Gastrocnemius medialis (tissue), 4 donors: ENCODE results near the gene NCAPG2. TPM values are rescaled to one million over a fixed set of nuclear protein-coding genes. Genes with fewer than 3 reads are reported as not detected.

Experiments
- ATAC-seq, 2 donors: fragments of 150-250 bp; one replicate each; pipeline ENCODE4 v1.9.1; 2016
- DNase-seq, 2 donors: peaks; one replicate each; pipeline ENCODE4 v3.0.0-alpha.2; 2019
- H3K27ac ChIP-seq, 4 donors: fragments of 200-600 bp; sonication (generic); 1 replicate in 1 of 4; 2 replicates in 3 of 4; pipeline ENCODE4 v1.5.1; 2016 to 2018; ENCODE audit warnings: mild to moderate bottlenecking in 2 of 4, moderate library complexity in 1 of 4
- H3K27me3 ChIP-seq, 3 donors: fragments of 200-600 bp; sonication (generic) in 2 of 3; 1 replicate in 1 of 3; 2 replicates in 2 of 3; pipeline versions ENCODE4 v1.5.1 to v1.6.0; 2016 to 2019; ENCODE audit warnings: mild to moderate bottlenecking in 1 of 3, moderate library complexity in 1 of 3
- H3K36me3 ChIP-seq, 2 donors: fragments of 200-600 bp; sonication (generic) in 1 of 2; one replicate each; pipeline ENCODE4 v1.5.1; 2017 to 2018
- H3K4me1 ChIP-seq, 2 donors: fragments of 200-600 bp; sonication (generic) in 1 of 2; one replicate each; pipeline ENCODE4 v1.5.1; 2016 to 2017; ENCODE audit warnings: mild to moderate bottlenecking in 2 of 2
- H3K4me3 ChIP-seq, 4 donors: fragments of 200-600 bp; sonication (generic) in 3 of 4; 1 replicate in 1 of 4; 2 replicates in 3 of 4; pipeline ENCODE4 v1.5.1; 2016 to 2019; ENCODE audit warnings: mild to moderate bottlenecking in 2 of 4
- H3K9me3 ChIP-seq, 3 donors: fragments of 200-600 bp; sonication (generic) in 2 of 3; 1 replicate in 1 of 3; 2 replicates in 2 of 3; pipeline ENCODE4 v1.5.1; 2016 to 2019
- CTCF ChIP-seq, 5 experiments: fragments of 450-650 bp in 3 of 5; fragments of 200-600 bp in 2 of 5; sonication (generic) in 2 of 5; IDR thresholded peaks in 4 of 5; conservative IDR thresholded peaks in 1 of 5; 1 replicate in 4 of 5; 2 replicates in 1 of 5; pipeline ENCODE4 v1.5.1; 2016 to 2019; ENCODE audit warnings: antibody characterized with exemption in 5 of 5, mild to moderate bottlenecking in 3 of 5, moderate library complexity in 3 of 5
- POLR2A ChIP-seq, 2 donors: fragments of 450-650 bp; IDR thresholded peaks; one replicate each; pipeline ENCODE4 v1.6.1; 2017; ENCODE audit warnings: antibody characterized with exemption in 2 of 2, mild to moderate bottlenecking in 2 of 2, moderate library complexity in 2 of 2
- in situ Hi-C, 4 donors: fragments of 200-750 bp; cut with MboI; loops; one replicate each; pipeline versions ENCODE4 v1.15.0 to v1.8.0; 2017; ENCODE audit warnings: low sequenced_read_pairs in 4 of 4
- intact Hi-C: fragments of 100-400 bp; cut with DNase I; formaldehyde crosslinking; loops from one replicate; pipeline ENCODE4 v1.15.1; 2023; ENCODE audit warnings: low total_unique reads
- total RNA-seq, 4 donors: library from RNA; depleted of rRNA; stranded (reverse); fragments of >200 nt; gene quantifications; one replicate each; pipeline versions ENCODE4 v1.1.0 to v1.2.3, GENCODE V29; 2016

Gene NCAPG2
- total RNA-seq, 4 donors from 2014 or later = 3.0 to 4.5 (median 3.9) TPM

GRCh38 chr7:158733220-158733519 is 28.6 kb upstream of the NCAPG2 start:
- no peak overlapping the region for H3K27ac ChIP-seq
- intact Hi-C loops = no loop called here
- no peak overlapping the region for H3K4me3 ChIP-seq
- DNase-seq (no peak), ATAC-seq (no peak)
- in situ Hi-C loops = no loop called here
- H3K27me3 ChIP-seq = no peaks in the 10 kb centered on the region
- peaks cover 0 to 76% of the 10 kb centered on the region in 2 donors for H3K36me3 ChIP-seq
- H3K4me1 ChIP-seq = no peaks in the 10 kb centered on the region
- TF ChIP-seq CTCF (IDR thresholded peaks at IDR 0.05 in 4 of 5, conservative IDR thresholded peaks at IDR 0.05 in 1 of 5) (no peak), POLR2A (IDR thresholded peaks at IDR 0.05) (no peak)
- no peaks in the 10 kb centered on the region for H3K9me3 ChIP-seq

GRCh38 chr7:158732494-158733219 is 28.1 kb upstream of the NCAPG2 start:
- H3K9me3 ChIP-seq = no peaks in the 10 kb centered on the region
- H3K27me3 ChIP-seq = no peaks in the 10 kb centered on the region
- no peak for TF ChIP-seq CTCF (IDR thresholded peaks at IDR 0.05 in 4 of 5, conservative IDR thresholded peaks at IDR 0.05 in 1 of 5)
- TF ChIP-seq POLR2A (IDR thresholded peaks at IDR 0.05) = no peak
- no peaks in the 10 kb centered on the region for H3K4me1 ChIP-seq
- ATAC-seq (no peak), DNase-seq (no peak)
- no peak overlapping the region for H3K4me3 ChIP-seq
- peaks cover 0 to 72% of the 10 kb centered on the region in 2 donors for H3K36me3 ChIP-seq
- intact Hi-C loops = no loop called here
- H3K27ac ChIP-seq = no peak overlapping the region
- in situ Hi-C loops = no loop called here

GRCh38 chr7:158731761-158732160 is 27.2 kb upstream of the NCAPG2 start:
- in situ Hi-C loops = no loop called here
- Histone ChIP-seq H3K9me3 (no peaks in the 10 kb centered on the region), H3K4me3 (no peak overlapping the region), H3K4me1 (no peaks in the 10 kb centered on the region), H3K27me3 (no peaks in the 10 kb centered on the region), H3K36me3 (peaks cover 0 to 63% of the 10 kb centered on the region in 2 donors), H3K27ac (no peak overlapping the region)
- intact Hi-C loops = no loop called here
- DNase-seq (no peak), ATAC-seq (no peak)
- TF ChIP-seq CTCF (IDR thresholded peaks at IDR 0.05 in 4 of 5, conservative IDR thresholded peaks at IDR 0.05 in 1 of 5) (no peak), POLR2A (IDR thresholded peaks at IDR 0.05) (no peak)

GRCh38 chr7:158730383-158731346 is 26.1 kb upstream of the NCAPG2 start:
- Histone ChIP-seq H3K4me3 (no peak overlapping the region), H3K9me3 (no peaks in the 10 kb centered on the region), H3K4me1 (no peaks in the 10 kb centered on the region), H3K36me3 (peaks cover 0 to 52% of the 10 kb centered on the region in 2 donors), H3K27me3 (no peaks in the 10 kb centered on the region), H3K27ac (no peak overlapping the region)
- DNase-seq = no peak
- ATAC-seq = no peak
- intact Hi-C loops (no loop called here), in situ Hi-C loops (no loop called here)
- TF ChIP-seq CTCF (IDR thresholded peaks at IDR 0.05 in 4 of 5, conservative IDR thresholded peaks at IDR 0.05 in 1 of 5) (no peak), POLR2A (IDR thresholded peaks at IDR 0.05) (no peak)
